ENCODE results near the gene TOR1AIP1. TPM values are rescaled to one million over a fixed set of nuclear protein-coding genes. Genes with fewer than 3 reads are reported as not detected.

The TOR1AIP1 gene
- total RNA-seq, 1 donor from 2014 or later, result 67.2 TPM

DNA sequence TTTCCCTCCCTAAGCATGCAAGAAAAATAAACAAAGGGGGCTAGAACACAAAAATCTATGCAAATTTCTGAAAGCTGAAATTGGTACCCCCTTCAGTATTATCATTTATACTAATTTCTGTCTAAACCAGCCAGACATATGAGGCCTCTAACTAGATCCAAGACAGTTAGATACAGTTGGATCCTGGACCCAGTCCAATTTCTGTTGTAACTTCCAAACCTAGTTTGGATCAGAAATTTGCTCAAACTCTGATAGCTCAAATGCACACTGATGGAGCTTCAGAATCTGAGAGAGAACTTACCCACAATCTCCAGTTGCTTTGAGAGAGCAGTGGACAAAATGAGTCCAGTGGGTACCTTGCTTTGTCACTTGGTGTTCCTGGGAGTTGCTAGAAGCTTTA is 84.5 kb downstream of the TOR1AIP1 start:
- Histone ChIP-seq H3K4me3 (no peak overlapping the region), H3K9me3 (no peaks in the 10 kb centered on the region), H3K27ac (no peak overlapping the region), H3K4me1 (peaks cover 32% of the 10 kb centered on the region), H3K36me3 (no peaks in the 10 kb centered on the region), H3K27me3 (ENCODE audit: low read depth) (no peaks in the 10 kb centered on the region)
- DNase-seq (no peak), ATAC-seq (no peak)
- intact Hi-C loops (cut with DNase I), result no loop called here
- TF ChIP-seq, protein P1, sequence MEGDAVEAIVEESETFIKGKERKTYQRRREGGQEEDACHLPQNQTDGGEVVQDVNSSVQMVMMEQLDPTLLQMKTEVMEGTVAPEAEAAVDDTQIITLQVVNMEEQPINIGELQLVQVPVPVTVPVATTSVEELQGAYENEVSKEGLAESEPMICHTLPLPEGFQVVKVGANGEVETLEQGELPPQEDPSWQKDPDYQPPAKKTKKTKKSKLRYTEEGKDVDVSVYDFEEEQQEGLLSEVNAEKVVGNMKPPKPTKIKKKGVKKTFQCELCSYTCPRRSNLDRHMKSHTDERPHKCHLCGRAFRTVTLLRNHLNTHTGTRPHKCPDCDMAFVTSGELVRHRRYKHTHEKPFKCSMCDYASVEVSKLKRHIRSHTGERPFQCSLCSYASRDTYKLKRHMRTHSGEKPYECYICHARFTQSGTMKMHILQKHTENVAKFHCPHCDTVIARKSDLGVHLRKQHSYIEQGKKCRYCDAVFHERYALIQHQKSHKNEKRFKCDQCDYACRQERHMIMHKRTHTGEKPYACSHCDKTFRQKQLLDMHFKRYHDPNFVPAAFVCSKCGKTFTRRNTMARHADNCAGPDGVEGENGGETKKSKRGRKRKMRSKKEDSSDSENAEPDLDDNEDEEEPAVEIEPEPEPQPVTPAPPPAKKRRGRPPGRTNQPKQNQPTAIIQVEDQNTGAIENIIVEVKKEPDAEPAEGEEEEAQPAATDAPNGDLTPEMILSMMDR (IDR thresholded peaks at IDR 0.05), result no peak

DNA sequence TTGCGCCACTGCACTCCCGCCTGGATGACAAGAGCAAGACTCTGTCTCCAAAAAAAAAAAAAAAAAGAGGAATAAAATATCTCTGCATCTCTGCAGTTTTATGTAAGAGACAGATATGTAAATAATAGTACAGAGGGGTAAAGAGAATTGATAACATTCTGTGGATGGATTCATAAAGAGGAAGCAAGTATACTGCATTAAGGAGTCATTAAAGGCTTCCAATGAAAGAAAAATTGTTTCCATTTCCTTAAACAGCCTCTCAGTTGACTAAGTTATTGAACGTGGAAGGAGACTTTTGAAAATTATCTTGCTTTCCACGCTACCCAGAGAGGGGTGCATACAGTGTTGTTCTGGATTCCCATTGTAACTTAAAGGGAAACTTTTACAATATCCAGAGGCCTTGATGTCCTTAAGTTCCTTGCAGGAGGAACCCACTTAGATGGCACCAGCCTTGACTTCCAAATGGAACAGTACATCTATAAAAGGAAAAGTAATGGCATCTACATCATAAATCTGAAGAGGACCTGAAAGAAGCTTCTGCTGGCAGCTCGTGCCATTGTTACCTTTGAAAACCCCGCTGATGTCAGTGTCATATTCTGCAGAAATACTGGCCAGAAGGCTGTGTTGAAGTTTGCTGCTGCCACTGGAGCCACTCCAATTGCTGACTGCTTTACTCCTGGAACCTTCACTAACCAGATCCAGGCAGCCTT is 86.4 kb downstream of the TOR1AIP1 start:
- no peaks in the 10 kb centered on the region for H3K27me3 ChIP-seq (ENCODE audit: low read depth)
- DNase-seq (no peak), ATAC-seq (no peak)
- intact Hi-C loops (cut with DNase I), result no loop called here
- no peaks in the 10 kb centered on the region for H3K36me3 ChIP-seq
- no peaks in the 10 kb centered on the region for H3K9me3 ChIP-seq
- H3K4me1 ChIP-seq, result peaks cover 38% of the 10 kb centered on the region
- H3K4me3 ChIP-seq, result no peak overlapping the region
- TF ChIP-seq, protein P1 (IDR thresholded peaks at IDR 0.05), result no peak
- no peak overlapping the region for H3K27ac ChIP-seq

DNA sequence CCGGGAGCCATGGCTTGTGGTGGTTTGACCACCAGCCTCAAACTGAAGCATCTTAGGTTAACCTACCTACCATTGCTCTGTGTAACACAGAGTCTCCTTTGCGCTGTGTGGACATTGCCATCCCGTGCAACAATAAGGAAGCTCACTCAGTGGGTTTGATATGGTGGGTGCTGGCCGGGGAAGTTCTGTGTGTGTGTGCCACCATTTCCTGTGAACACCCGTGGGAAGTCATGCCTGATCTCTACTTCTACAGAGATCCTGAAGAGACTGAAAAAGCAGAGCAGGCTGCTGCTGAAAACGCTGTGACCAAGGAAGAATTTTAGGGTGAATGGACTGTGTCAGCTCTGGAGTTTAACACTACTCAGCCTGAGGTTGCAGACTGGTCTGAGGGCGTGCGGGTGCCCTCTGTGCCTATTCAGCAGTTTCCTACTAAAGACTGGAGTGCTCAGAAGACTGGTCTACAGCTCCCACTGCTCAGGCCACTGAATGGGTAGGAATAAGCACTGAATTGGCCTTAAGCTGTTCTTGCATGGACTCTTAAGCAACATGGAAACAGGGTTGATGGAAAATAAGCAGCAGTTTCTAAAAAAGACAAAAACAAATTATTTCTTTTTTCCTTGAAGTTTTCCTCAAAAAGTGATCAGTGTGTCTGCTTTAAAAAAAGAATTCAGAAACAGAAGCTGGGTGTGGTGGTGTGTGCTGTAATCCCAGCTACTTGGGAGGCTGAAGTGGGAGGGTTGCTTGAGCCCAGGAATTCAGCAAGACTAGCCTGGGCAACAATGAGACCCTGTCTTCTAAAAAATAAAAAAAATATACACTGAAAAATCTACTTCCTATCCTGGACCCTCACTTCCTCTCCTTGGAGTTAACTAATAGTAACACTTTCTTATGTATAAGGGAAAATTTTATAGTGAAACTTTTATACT is 87.2 kb downstream of the TOR1AIP1 start:
- Histone ChIP-seq H3K27ac (peak overlapping the region; percentile 56), H3K4me3 (no peak overlapping the region), H3K36me3 (no peaks in the 10 kb centered on the region), H3K4me1 (peaks cover 38% of the 10 kb centered on the region), H3K9me3 (no peaks in the 10 kb centered on the region), H3K27me3 (ENCODE audit: low read depth) (no peaks in the 10 kb centered on the region)
- intact Hi-C loops (cut with DNase I), result no loop called here
- TF ChIP-seq, protein P1 (IDR thresholded peaks at IDR 0.05), result no peak
- no peak for DNase-seq
- peak in 1 of 2 donors; percentile 12 for ATAC-seq

Other genes with a start within 250 kb of the TOR1AIP1 start
- gene FAM163A, start 139.0 kb upstream of the TOR1AIP1 start, total RNA-seq, result not detected
- 92.0 TPM for gene TOR1AIP2, start 4.5 kb upstream of the TOR1AIP1 start, total RNA-seq
- gene CEP350, start 72.5 kb downstream of the TOR1AIP1 start, total RNA-seq, result 53.2 TPM

Data from lower lobe of right lung (tissue), 2 donors.